ENCODE measurements around the gene AXIN2. TPM values are rescaled to one million over a fixed set of nuclear protein-coding genes. Genes with fewer than 3 reads are reported as not detected.

AXIN2 gene
- total RNA-seq, 1 donor from 2014 or later = 17.9 TPM

- H3K27ac ChIP-seq = no peak overlapping the region
- no peaks in the 10 kb centered on the region for H3K9me3 ChIP-seq
- H3K4me1 ChIP-seq = peaks cover 30% of the 10 kb centered on the region
- H3K36me3 ChIP-seq = no peaks in the 10 kb centered on the region
- no peaks in the 10 kb centered on the region for H3K27me3 ChIP-seq
- TF ChIP-seq POLR2AphosphoS5 (IDR thresholded peaks at IDR 0.05; ENCODE audit: insufficient read depth in 1 of 2, low read depth in 1 of 2) = no peak
- peak overlapping the region in 1 of 2 donors; percentile 96 for H3K4me3 ChIP-seq
- intact Hi-C loops (cut with DNase I) = loop anchor here (5.0 kb wide), 2 partner anchors 96 to 184 kb away; no protein-coding TSS in a partner anchor
- DNase-seq (ENCODE audit: extremely low spot score in 2 of 2) = no peak
Measured at GRCh38 chr17:65558311-65558682, 3.2 kb downstream of the AXIN2 start.

- no peak overlapping the region for H3K27ac ChIP-seq
- peaks cover 37% of the 10 kb centered on the region for H3K4me1 ChIP-seq
- no peaks in the 10 kb centered on the region for H3K9me3 ChIP-seq
- H3K4me3 ChIP-seq = peak overlapping the region in 1 of 2 donors; percentile 96
- H3K27me3 ChIP-seq = no peaks in the 10 kb centered on the region
- DNase-seq (ENCODE audit: extremely low spot score in 2 of 2) = no peak
- intact Hi-C loops (cut with DNase I) = loop anchor here (5.0 kb wide), 2 partner anchors 95 to 185 kb away; no protein-coding TSS in a partner anchor
- TF ChIP-seq POLR2AphosphoS5 (IDR thresholded peaks at IDR 0.05; ENCODE audit: insufficient read depth in 1 of 2, low read depth in 1 of 2) (no peak), POLR2A (IDR thresholded peaks at IDR 0.05) (no peak)
- no peaks in the 10 kb centered on the region for H3K36me3 ChIP-seq
Measured at GRCh38 chr17:65557349-65558310, 3.8 kb downstream of the AXIN2 start.

GRCh38 chr17:65556910-65557348 lies 4.5 kb downstream of the AXIN2 start:
- no peaks in the 10 kb centered on the region for H3K9me3 ChIP-seq
- no peak overlapping the region for H3K27ac ChIP-seq
- TF ChIP-seq POLR2AphosphoS5 (IDR thresholded peaks at IDR 0.05; ENCODE audit: insufficient read depth in 1 of 2, low read depth in 1 of 2) = no peak
- no peak for TF ChIP-seq CTCF (IDR thresholded peaks at IDR 0.05)
- no peak for TF ChIP-seq POLR2A (IDR thresholded peaks at IDR 0.05)
- H3K4me1 ChIP-seq = peaks cover 39% of the 10 kb centered on the region
- intact Hi-C loops (cut with DNase I) = loop anchor here (5.0 kb wide), 2 partner anchors 95 to 185 kb away; no protein-coding TSS in a partner anchor
- H3K36me3 ChIP-seq = no peaks in the 10 kb centered on the region
- no peak for DNase-seq (ENCODE audit: extremely low spot score in 2 of 2)
- H3K27me3 ChIP-seq = no peaks in the 10 kb centered on the region
- H3K4me3 ChIP-seq = peak overlapping the region in 1 of 2 donors; percentile 96

- no peak for DNase-seq (ENCODE audit: extremely low spot score in 2 of 2)
- H3K4me3 ChIP-seq = peak overlapping the region in 1 of 2 donors; percentile 96
Measured at GRCh38 chr17:65556014-65556909, 5.2 kb downstream of the AXIN2 start.

More at GRCh38 chr17:65556014-65556909, 5.2 kb downstream of the AXIN2 start:
- H3K4me1 ChIP-seq = peaks cover 43% of the 10 kb centered on the region
- H3K36me3 ChIP-seq = no peaks in the 10 kb centered on the region
- intact Hi-C loops (cut with DNase I) = loop anchor here (5.0 kb wide), 2 partner anchors 94 to 186 kb away; no protein-coding TSS in a partner anchor
- TF ChIP-seq POLR2A (IDR thresholded peaks at IDR 0.05) (no peak), POLR2AphosphoS5 (IDR thresholded peaks at IDR 0.05; ENCODE audit: insufficient read depth in 1 of 2, low read depth in 1 of 2) (peak in 1 of 2 donors; percentile 38), CTCF (IDR thresholded peaks at IDR 0.05) (peak; percentile 6 to 75 (median 68))
- no peak overlapping the region for H3K27ac ChIP-seq
- H3K9me3 ChIP-seq = no peaks in the 10 kb centered on the region
- no peaks in the 10 kb centered on the region for H3K27me3 ChIP-seq

Data from vagina (tissue), 2 donors.